MM.1S (cell line): Measurements from ENCODE around the gene CYP4F8.

Experiments
- DNase-seq: peaks from one replicate; pipeline ENCODE4 v3.0.0-alpha.2; 2015
- H2AFZ ChIP-seq: fragments of 300-600 bp; sonication (generic); 2 replicates; pipeline ENCODE4 v1.6.0; 2016; ENCODE audit warnings: antibody characterized with exemption, low read length
- H3F3A ChIP-seq: fragments of 300-600 bp; sonication (generic); 2 replicates; pipeline ENCODE4 v1.6.1; 2016; ENCODE audit warnings: mild to moderate bottlenecking, antibody characterized with exemption, low read length, moderate library complexity, mixed read lengths; ENCODE audit not compliant: insufficient read depth
- H3K27ac ChIP-seq: fragments of 300-600 bp; sonication (generic); 2 replicates; pipeline ENCODE4 v1.5.1; 2016; ENCODE audit warnings: mild to moderate bottlenecking, low read length
- H3K27me3 ChIP-seq: fragments of 300-600 bp; sonication (generic); replicated peaks from 2 replicates; pipeline ENCODE4 v1.6.0; 2016; ENCODE audit warnings: low read length; ENCODE audit not compliant: insufficient read depth
- H3K36me3 ChIP-seq: fragments of 300-600 bp; sonication (generic); replicated peaks from 2 replicates; pipeline ENCODE4 v1.6.1; 2016; ENCODE audit warnings: mild to moderate bottlenecking, low read length, mixed read lengths; ENCODE audit not compliant: insufficient read depth
- H3K4me1 ChIP-seq: fragments of 300-600 bp; sonication (generic); 2 replicates; pipeline ENCODE4 v1.6.1; 2016; ENCODE audit warnings: low read length, mixed read lengths
- H3K4me2 ChIP-seq: fragments of 300-600 bp; sonication (generic); 2 replicates; pipeline ENCODE4 v1.6.0; 2016; ENCODE audit warnings: low read depth, low read length
- H3K4me3 ChIP-seq: fragments of 300-600 bp; sonication (generic); 2 replicates; pipeline ENCODE4 v1.5.1; 2016; ENCODE audit warnings: low read length, mixed read lengths
- H3K79me2 ChIP-seq: fragments of 300-600 bp; sonication (generic); 2 replicates; pipeline ENCODE4 v1.6.1; 2016; ENCODE audit warnings: mixed run types, low read length, mixed read lengths
- H3K9ac ChIP-seq: fragments of 300-600 bp; sonication (generic); 2 replicates; pipeline ENCODE4 v1.6.1; 2016; ENCODE audit warnings: low read length, mixed read lengths
- H3K9me2 ChIP-seq: fragments of 300-600 bp; sonication (generic); replicated peaks from 2 replicates; pipeline ENCODE4 v1.6.1; 2016; ENCODE audit warnings: mild to moderate bottlenecking, low read length, mixed read lengths; ENCODE audit not compliant: insufficient read depth
- H3K9me3 ChIP-seq: fragments of 300-600 bp; sonication (generic); replicated peaks from 2 replicates; pipeline ENCODE4 v1.6.1; 2016; ENCODE audit warnings: mild to moderate bottlenecking, low read length, mixed read lengths; ENCODE audit not compliant: insufficient read depth
- H4K20me1 ChIP-seq: fragments of 300-600 bp; sonication (generic); 2 replicates; pipeline ENCODE4 v1.6.1; 2016; ENCODE audit warnings: mild to moderate bottlenecking, low read length, moderate library complexity, mixed read lengths; ENCODE audit not compliant: insufficient read depth
- EZH2 ChIP-seq: fragments of 300-600 bp; sonication (generic); optimal IDR thresholded peaks from 2 replicates; pipeline ENCODE3; 2017; ENCODE audit warnings: low read depth, mild to moderate bottlenecking, antibody characterized with exemption, low read length, mixed read lengths
- EZH2phosphoT487 ChIP-seq: fragments of 300-600 bp; sonication (generic); IDR thresholded peaks from 2 replicates; pipeline ENCODE4 v1.6.1; 2018; ENCODE audit warnings: antibody characterized with exemption, low read length
- TF ChIP-seq, protein P1 (sequence below): fragments of 300-600 bp; sonication (generic); IDR thresholded peaks from 2 replicates; pipeline ENCODE4 v1.5.1; 2016; ENCODE audit warnings: antibody characterized with exemption, low read length, mixed read lengths

CYP4F8 gene

DNA sequence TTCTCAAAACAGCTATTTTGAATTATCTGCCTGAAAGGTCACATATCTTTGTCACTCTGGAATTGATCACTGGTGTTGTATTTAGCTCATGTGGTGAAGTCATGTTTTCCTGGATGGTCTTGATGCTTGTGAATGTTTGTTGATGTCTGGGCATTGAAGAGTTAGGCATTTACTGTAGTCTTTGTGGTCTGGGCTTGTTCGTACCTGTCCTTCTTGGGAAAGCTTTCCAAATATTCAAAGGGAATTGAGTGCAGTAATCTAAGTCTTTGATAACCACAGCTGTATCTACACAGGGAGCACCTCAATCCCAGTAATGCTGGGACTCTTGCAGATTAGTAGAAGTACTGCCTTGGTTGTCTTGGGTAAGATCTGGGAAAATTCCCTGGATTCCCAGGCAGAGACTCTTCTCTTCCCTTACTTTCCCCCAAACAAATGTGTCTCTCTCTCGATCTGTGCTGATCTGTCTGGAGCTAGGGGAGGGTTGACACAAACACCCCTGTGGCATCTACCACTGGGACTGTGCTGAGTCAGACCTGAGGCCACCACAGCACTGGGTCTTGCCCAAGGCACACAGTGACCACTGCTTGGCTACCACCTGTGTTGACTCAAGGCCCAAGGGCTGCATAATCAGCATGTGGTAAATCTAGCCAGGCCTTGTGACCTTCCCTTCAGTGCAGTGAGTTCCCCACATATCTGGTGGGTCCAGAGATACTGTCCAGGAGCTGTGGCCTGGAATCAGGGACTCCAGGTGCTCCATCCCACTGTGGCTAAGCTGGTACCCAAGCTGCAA lies 20.2 kb downstream of the CYP4F8 start:
- Histone ChIP-seq H3K79me2 (no peaks in the 10 kb centered on the region), H3K36me3 (no peaks in the 10 kb centered on the region), H3K4me1 (no peaks in the 10 kb centered on the region), H3K27ac (no peak overlapping the region), H3K27me3 (peaks cover 68% of the 10 kb centered on the region), H2AFZ (no peak overlapping the region), H3F3A (no peaks in the 10 kb centered on the region), H3K9me3 (no peaks in the 10 kb centered on the region), H3K9ac (no peak overlapping the region), H4K20me1 (no peaks in the 10 kb centered on the region), H3K4me3 (no peak overlapping the region), H3K9me2 (no peaks in the 10 kb centered on the region), H3K4me2 (no peak overlapping the region)
- TF ChIP-seq EZH2 (no peak), EZH2phosphoT487 (no peak)
- TF ChIP-seq, protein P1, sequence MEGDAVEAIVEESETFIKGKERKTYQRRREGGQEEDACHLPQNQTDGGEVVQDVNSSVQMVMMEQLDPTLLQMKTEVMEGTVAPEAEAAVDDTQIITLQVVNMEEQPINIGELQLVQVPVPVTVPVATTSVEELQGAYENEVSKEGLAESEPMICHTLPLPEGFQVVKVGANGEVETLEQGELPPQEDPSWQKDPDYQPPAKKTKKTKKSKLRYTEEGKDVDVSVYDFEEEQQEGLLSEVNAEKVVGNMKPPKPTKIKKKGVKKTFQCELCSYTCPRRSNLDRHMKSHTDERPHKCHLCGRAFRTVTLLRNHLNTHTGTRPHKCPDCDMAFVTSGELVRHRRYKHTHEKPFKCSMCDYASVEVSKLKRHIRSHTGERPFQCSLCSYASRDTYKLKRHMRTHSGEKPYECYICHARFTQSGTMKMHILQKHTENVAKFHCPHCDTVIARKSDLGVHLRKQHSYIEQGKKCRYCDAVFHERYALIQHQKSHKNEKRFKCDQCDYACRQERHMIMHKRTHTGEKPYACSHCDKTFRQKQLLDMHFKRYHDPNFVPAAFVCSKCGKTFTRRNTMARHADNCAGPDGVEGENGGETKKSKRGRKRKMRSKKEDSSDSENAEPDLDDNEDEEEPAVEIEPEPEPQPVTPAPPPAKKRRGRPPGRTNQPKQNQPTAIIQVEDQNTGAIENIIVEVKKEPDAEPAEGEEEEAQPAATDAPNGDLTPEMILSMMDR = no peak
- DNase-seq = no peak

DNA sequence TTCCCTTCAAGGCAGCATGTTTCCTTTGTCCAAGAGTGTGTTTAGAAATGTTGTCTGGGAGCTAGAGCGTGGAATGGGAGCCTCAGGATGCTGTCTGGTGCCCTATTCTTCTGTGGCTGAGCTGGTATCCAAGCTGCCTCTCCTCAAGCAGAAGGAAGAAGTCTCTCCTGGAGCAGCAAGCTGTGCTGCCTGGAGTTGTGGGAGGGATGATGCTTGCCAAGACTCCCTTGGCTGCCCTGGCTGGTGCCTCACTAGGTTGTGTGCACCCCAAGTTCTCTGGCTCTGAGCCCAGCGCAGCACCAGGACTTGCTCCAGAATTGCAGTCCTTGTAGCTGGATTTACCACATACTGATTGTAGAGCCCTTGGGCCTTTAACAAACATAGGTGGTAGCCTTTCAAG lies 21.0 kb downstream of the CYP4F8 start:
- TF ChIP-seq EZH2 = no peak
- TF ChIP-seq, protein P1 = no peak
- no peak for TF ChIP-seq EZH2phosphoT487

DNA sequence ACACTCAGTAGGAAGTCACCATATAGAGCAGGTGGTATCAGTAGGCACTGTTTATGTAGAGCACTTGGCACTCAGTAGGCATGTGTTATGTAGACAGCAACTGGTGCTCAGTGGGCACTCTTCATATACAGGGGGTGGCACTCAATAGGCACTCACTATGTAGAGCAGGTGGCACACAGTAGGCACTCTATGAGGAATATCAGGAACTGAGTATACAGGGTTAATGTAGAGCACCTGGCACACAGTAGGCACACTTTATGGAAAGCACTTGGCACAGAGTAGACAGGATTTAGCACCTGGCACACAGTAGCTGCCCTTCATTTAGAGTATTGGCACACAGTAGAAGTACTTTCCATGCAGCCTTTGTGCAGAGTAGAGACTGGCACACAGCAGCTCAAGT lies 24.6 kb downstream of the CYP4F8 start:
- Histone ChIP-seq H3K4me2 (no peak overlapping the region), H4K20me1 (no peaks in the 10 kb centered on the region), H3K27me3 (peaks cover 48% of the 10 kb centered on the region), H3K9ac (no peak overlapping the region), H3K4me3 (no peak overlapping the region), H3K9me3 (no peaks in the 10 kb centered on the region), H3K27ac (no peak overlapping the region), H3K36me3 (no peaks in the 10 kb centered on the region), H3K4me1 (no peaks in the 10 kb centered on the region), H3K9me2 (no peaks in the 10 kb centered on the region), H2AFZ (no peak overlapping the region), H3F3A (no peaks in the 10 kb centered on the region), H3K79me2 (no peaks in the 10 kb centered on the region)
- no peak for TF ChIP-seq EZH2
- TF ChIP-seq EZH2phosphoT487 = no peak
- TF ChIP-seq, protein P1 = no peak
- no peak for DNase-seq

More for the DNA sequence above, 21.0 kb downstream of the CYP4F8 start:
- H3K9me3 ChIP-seq = no peaks in the 10 kb centered on the region
- H4K20me1 ChIP-seq = no peaks in the 10 kb centered on the region
- H3K36me3 ChIP-seq = no peaks in the 10 kb centered on the region
- H3K27ac ChIP-seq = no peak overlapping the region
- H3K4me2 ChIP-seq = no peak overlapping the region
- H3K9ac ChIP-seq = no peak overlapping the region
- no peaks in the 10 kb centered on the region for H3K9me2 ChIP-seq
- H2AFZ ChIP-seq = no peak overlapping the region
- H3F3A ChIP-seq = no peaks in the 10 kb centered on the region
- H3K4me1 ChIP-seq = no peaks in the 10 kb centered on the region
- no peak for DNase-seq
- H3K27me3 ChIP-seq = peaks cover 73% of the 10 kb centered on the region
- H3K79me2 ChIP-seq = no peaks in the 10 kb centered on the region
- no peak overlapping the region for H3K4me3 ChIP-seq
